CD4-positive, alpha-beta T cell (primary cell): Measurements from ENCODE around the gene RHOV. TPM values are rescaled to one million over a fixed set of nuclear protein-coding genes. Genes with fewer than 3 reads are reported as not detected.

Source experiments
- ATAC-seq: fragments of 200-7000 bp; cut with Tn5 transposase; one replicate; pipeline ENCODE4 v1.10.0; 2022; ENCODE audit warnings: mild to moderate bottlenecking; ENCODE audit not compliant: poor library complexity
- CTCF ChIA-PET: fragments of 350-600 bp; sonication (Branson Sonifier 250); formaldehyde crosslinking; loops from one replicate; lab custom pipeline; 2021; ENCODE audit warnings: antibody characterized with exemption, inconsistent platforms; lab: Charles Lee
- POLR2A ChIA-PET: fragments of 350-600 bp; sonication (Branson Sonifier 250); formaldehyde crosslinking; loops from one replicate; lab custom pipeline; 2021; ENCODE audit warnings: antibody characterized with exemption, inconsistent platforms; lab: Charles Lee
- DNase-seq, 14 experiments: peaks; one replicate each; pipeline ENCODE4 v3.0.0-alpha.2; 2013 to 2020; ENCODE audit warnings: mixed read lengths in 2 of 14
- H3K27ac ChIP-seq, 2 donors: one replicate each; pipeline versions ENCODE4 v1.5.1 to v1.7.0; 2013; ENCODE audit warnings: low read length in 2 of 2, low read depth in 1 of 2, mild to moderate bottlenecking in 1 of 2
- H3K27me3 ChIP-seq, 2 experiments: 1 replicate in 1 of 2; 2 replicates in 1 of 2; pipeline versions ENCODE4 v1.6.1 to v1.7.0; 2013; ENCODE audit warnings: low read length in 2 of 2, control low read depth in 1 of 2, mild to moderate bottlenecking in 1 of 2, moderate library complexity in 1 of 2; ENCODE audit not compliant: insufficient read depth in 2 of 2, control insufficient read depth in 1 of 2
- H3K36me3 ChIP-seq: one replicate; pipeline ENCODE4 v1.6.1; 2013; ENCODE audit warnings: low read length, control low read depth; ENCODE audit not compliant: insufficient read depth
- H3K4me1 ChIP-seq: one replicate; pipeline ENCODE4 v1.6.1; 2013; ENCODE audit warnings: low read length, control low read depth; ENCODE audit not compliant: insufficient read depth
- H3K4me3 ChIP-seq: one replicate; pipeline ENCODE4 v1.5.1; 2013; ENCODE audit warnings: mild to moderate bottlenecking, low read length, moderate library complexity
- H3K9me3 ChIP-seq, 2 experiments: 1 replicate in 1 of 2; 2 replicates in 1 of 2; pipeline versions ENCODE4 v1.6.1 to v1.7.0; 2013; ENCODE audit warnings: low read length in 2 of 2, mild to moderate bottlenecking in 2 of 2, control low read depth in 1 of 2, moderate library complexity in 1 of 2; ENCODE audit not compliant: control insufficient read depth in 1 of 2, insufficient read depth in 1 of 2
- H3K27ac Mint-ChIP-seq: one replicate; pipeline ENCODE4 v1.8.0; 2020; ENCODE audit warnings: mixed read lengths
- H3K27me3 Mint-ChIP-seq: one replicate; pipeline ENCODE4 v1.8.0; 2021; ENCODE audit warnings: mixed read lengths
- H3K36me3 Mint-ChIP-seq: one replicate; pipeline ENCODE4 v1.8.0; 2021; ENCODE audit warnings: low read depth, mixed read lengths
- H3K4me1 Mint-ChIP-seq: one replicate; pipeline ENCODE4 v1.8.0; 2021; ENCODE audit warnings: low read depth, mixed read lengths
- H3K4me3 Mint-ChIP-seq: one replicate; pipeline ENCODE4 v1.8.0; 2020; ENCODE audit warnings: mild to moderate bottlenecking, mixed read lengths
- H3K9me3 Mint-ChIP-seq: one replicate; pipeline ENCODE4 v1.8.0; 2020; ENCODE audit warnings: mixed read lengths
- CTCF ChIP-seq: fragments of 200-600 bp; IDR thresholded peaks from one replicate; pipeline ENCODE4 v1.8.0; 2022; ENCODE audit warnings: antibody characterized with exemption, mild to moderate bottlenecking
- intact Hi-C, 2 experiments: fragments of 100-400 bp; cut with DNase I in 1 of 2; cut with micrococcal nuclease in 1 of 2; formaldehyde crosslinking; loops; one replicate each; pipeline versions ENCODE4 v1.15.1 to v1.9.0; 2023 to 2025; cut with DNase I, micrococcal nuclease
- total RNA-seq, 174 experiments: library from RNA in 2 of 174; stranded (reverse) in 2 of 174; gene quantifications; one replicate each; pipeline ENCODE4 v1.2.3 and lab custom pipeline; 2021 to 2026

The RHOV gene
- total RNA-seq, 2 experiments from 2014 or later: 0.36 TPM

- H3K9me3 Mint-ChIP-seq: no peaks in the 10 kb centered on the region
- intact Hi-C loops: loop anchor here (5.0 to 10.0 kb wide), 3 partner anchors 47 to 907 kb away; partner anchors contain the start of genes CHAC1 (in 1 of the 2), NUSAP1 (in 1 of the 2) and OIP5 (in 1 of the 2)
- H3K4me1 Mint-ChIP-seq: peaks cover 32% of the 10 kb centered on the region
- ChIA-PET POLR2A (interaction anchor here (0.6 to 3.2 kb wide), 7 partner anchors 10 to 424 kb away, joined by 3 to 24 read pairs (median 4); partner anchors contain the start of genes CHAC1, DLL4, NUSAP1 and OIP5), CTCF (interaction anchor here (1.5 to 5.9 kb wide), 4 partner anchors 12 to 114 kb away, joined by 3 to 62 read pairs (median 8); partner anchors contain the start of gene VPS18)
- ATAC-seq: no peak
- H3K27me3 Mint-ChIP-seq: no peaks in the 10 kb centered on the region
- H3K4me3 Mint-ChIP-seq: peak overlapping the region; percentile 89
- Histone ChIP-seq H3K4me1 (peaks cover 40% of the 10 kb centered on the region), H3K9me3 (no peaks in the 10 kb centered on the region), H3K36me3 (peaks cover 8% of the 10 kb centered on the region), H3K27me3 (no peaks in the 10 kb centered on the region), H3K4me3 (no peak overlapping the region), H3K27ac (peak overlapping the region; percentile 67 to 78)
- H3K27ac Mint-ChIP-seq: peak overlapping the region; percentile 84
- peaks cover 15% of the 10 kb centered on the region for H3K36me3 Mint-ChIP-seq
- TF ChIP-seq CTCF: no peak
- DNase-seq: no peak
Observed at GRCh38 chr15:40908095-40908494, 34.1 kb upstream of the RHOV start.

- no peaks in the 10 kb centered on the region for H3K9me3 ChIP-seq
- H3K4me3 ChIP-seq: peak overlapping the region; percentile 70
- peak overlapping the region; percentile 84 for H3K27ac Mint-ChIP-seq
- H3K36me3 Mint-ChIP-seq: peaks cover 21% of the 10 kb centered on the region
- ChIA-PET CTCF (interaction anchor here (1.5 to 5.9 kb wide), 7 partner anchors 11 to 115 kb away, joined by 3 to 62 read pairs (median 6); partner anchors contain the start of gene VPS18), POLR2A (interaction anchor here (0.6 to 3.2 kb wide), 13 partner anchors 9 to 432 kb away, joined by 3 to 24 read pairs (median 4); partner anchors contain the start of genes CHAC1, DLL4, EXD1 and INO80)
- H3K27ac ChIP-seq: peak overlapping the region; percentile 67 to 78
- no peaks in the 10 kb centered on the region for H3K9me3 Mint-ChIP-seq
- no peaks in the 10 kb centered on the region for H3K27me3 ChIP-seq
- intact Hi-C loops: loop anchor here (5.0 to 10.0 kb wide), 3 partner anchors 48 to 908 kb away; partner anchors contain the start of genes CHAC1 (in 1 of the 2), NUSAP1 (in 1 of the 2) and OIP5 (in 1 of the 2)
- H3K4me1 ChIP-seq: peaks cover 49% of the 10 kb centered on the region
- peaks cover 37% of the 10 kb centered on the region for H3K4me1 Mint-ChIP-seq
- peaks cover 16% of the 10 kb centered on the region for H3K36me3 ChIP-seq
- peak overlapping the region; percentile 89 for H3K4me3 Mint-ChIP-seq
- no peak for TF ChIP-seq CTCF
- peak in 13 of 14 experiments; percentile 30 to 82 (median 60) for DNase-seq
- ATAC-seq: peak; percentile 47
- no peaks in the 10 kb centered on the region for H3K27me3 Mint-ChIP-seq
Observed at GRCh38 chr15:40906991-40907802, 33.2 kb upstream of the RHOV start.
